H1 (cell line): ENCODE results near the gene PAIP1. TPM values are rescaled to one million over a fixed set of nuclear protein-coding genes. Genes with fewer than 3 reads are reported as not detected.

Source experiments
- CBX5 ChIP-seq: fragments of 300-800, 300-1000 bp; sonication (generic); IDR thresholded peaks from 2 replicates; pipeline ENCODE4 v1.7.1; 2016; ENCODE audit warnings: antibody characterized with exemption, low read length, low read depth
- SAP30 ChIP-seq: fragments of 300-600 bp; sonication (generic); IDR thresholded peaks from 2 replicates; pipeline ENCODE4 v1.7.1; 2012; ENCODE audit warnings: low read length, moderate library complexity, mild to moderate bottlenecking, inconsistent platforms; ENCODE audit not compliant: insufficient read depth, insufficient replicate concordance
- polyA plus RNA-seq, 7 experiments: library from polyadenylated mRNA; depleted of rRNA in 3 of 7; stranded (reverse) in 5 of 7; unstranded in 2 of 7; fragments of >200 nt in 5 of 7; fragments of 200-250 nt in 2 of 7; gene quantifications; 1 replicate in 5 of 7; 2 replicates in 1 of 7; 4 replicates in 1 of 7; pipeline versions ENCODE4 v1.2.1 to v1.2.3, GENCODE V29; 2011 to 2013; ENCODE audit warnings: missing spikeins in 2 of 7, mixed read lengths in 2 of 7
- total RNA-seq: library from RNA; stranded (reverse); fragmentation: NEBNext Ultra II Directional; extraction: Animal tissue kit (Norgen Biotek cat#: 25700); gene quantifications from 2 replicates; pipeline ENCODE4 v1.2.1, GENCODE V29; 2021
- TF ChIP-seq, protein P1 (sequence below): IDR thresholded peaks from 2 replicates; pipeline ENCODE4 v1.6.1; 2012; ENCODE audit warnings: low read length, inconsistent platforms

The PAIP1 gene
- total and polyA plus RNA-seq, 2 of the 8 experiments (the other 6 are each of a cell fraction or from before 2014, with no cell fraction given) = 62.9 to 89.5 TPM

DNA sequence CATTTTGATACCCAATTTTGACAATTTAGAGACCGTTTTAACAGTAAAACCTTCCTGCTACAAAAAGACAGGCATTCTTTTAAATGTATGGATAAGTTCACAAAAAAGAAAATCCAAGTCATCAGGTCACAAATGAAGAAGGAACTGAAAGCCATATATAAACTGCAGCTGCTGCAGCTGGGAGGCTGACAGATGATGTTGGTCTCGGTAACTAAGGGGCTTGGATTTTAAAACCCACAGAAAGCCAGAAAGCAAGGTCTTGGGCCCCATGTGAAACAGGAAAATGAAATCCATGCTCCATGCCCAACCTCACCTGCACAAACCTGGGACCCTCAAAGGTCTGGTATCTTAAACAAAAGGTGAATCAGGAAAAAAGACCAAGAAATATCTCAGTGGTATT is 26.2 kb downstream of the PAIP1 start (continued):
- TF ChIP-seq, protein P1, sequence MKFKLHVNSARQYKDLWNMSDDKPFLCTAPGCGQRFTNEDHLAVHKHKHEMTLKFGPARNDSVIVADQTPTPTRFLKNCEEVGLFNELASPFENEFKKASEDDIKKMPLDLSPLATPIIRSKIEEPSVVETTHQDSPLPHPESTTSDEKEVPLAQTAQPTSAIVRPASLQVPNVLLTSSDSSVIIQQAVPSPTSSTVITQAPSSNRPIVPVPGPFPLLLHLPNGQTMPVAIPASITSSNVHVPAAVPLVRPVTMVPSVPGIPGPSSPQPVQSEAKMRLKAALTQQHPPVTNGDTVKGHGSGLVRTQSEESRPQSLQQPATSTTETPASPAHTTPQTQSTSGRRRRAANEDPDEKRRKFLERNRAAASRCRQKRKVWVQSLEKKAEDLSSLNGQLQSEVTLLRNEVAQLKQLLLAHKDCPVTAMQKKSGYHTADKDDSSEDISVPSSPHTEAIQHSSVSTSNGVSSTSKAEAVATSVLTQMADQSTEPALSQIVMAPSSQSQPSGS = no peak
- TF ChIP-seq SAP30 (no peak), CBX5 (no peak)
